ENCODE results near the gene PREX1. TPM values are rescaled to one million over a fixed set of nuclear protein-coding genes. Genes with fewer than 3 reads are reported as not detected.
A peak's percentile ranks its signal among the peaks of the same experiment; 100 is the strongest.

PREX1 gene
- total RNA-seq, 1 donor from 2014 or later = 66.0 TPM

- Histone ChIP-seq H3K36me3 (no peaks in the 10 kb centered on the region), H3K4me3 (no peak overlapping the region), H3K4me1 (peaks cover 44% of the 10 kb centered on the region), H3K27me3 (no peaks in the 10 kb centered on the region), H3K27ac (no peak overlapping the region), H3K9me3 (no peaks in the 10 kb centered on the region)
- intact Hi-C loops (cut with DNase I) = no loop called here
- no peak for TF ChIP-seq CTCF (IDR thresholded peaks at IDR 0.05)
- no peak for DNase-seq
- ATAC-seq = no peak
Observed at GRCh38 chr20:48688579-48688978, 139.2 kb downstream of the PREX1 start.

GRCh38 chr20:48687117-48687800 lies 140.5 kb downstream of the PREX1 start:
- intact Hi-C loops (cut with DNase I) = no loop called here
- Histone ChIP-seq H3K4me3 (no peak overlapping the region), H3K9me3 (no peaks in the 10 kb centered on the region), H3K36me3 (no peaks in the 10 kb centered on the region), H3K27ac (peak overlapping the region; percentile 24), H3K4me1 (peaks cover 57% of the 10 kb centered on the region), H3K27me3 (no peaks in the 10 kb centered on the region)
- no peak for TF ChIP-seq CTCF (IDR thresholded peaks at IDR 0.05)
- no peak for ATAC-seq
- no peak for DNase-seq

GRCh38 chr20:48686238-48687116 lies 141.3 kb downstream of the PREX1 start:
- intact Hi-C loops (cut with DNase I) = no loop called here

GRCh38 chr20:48685300-48685699 lies 142.5 kb downstream of the PREX1 start:
- no peaks in the 10 kb centered on the region for H3K9me3 ChIP-seq
- H3K4me1 ChIP-seq = peaks cover 55% of the 10 kb centered on the region
- no peak for DNase-seq
- no peak overlapping the region for H3K27ac ChIP-seq
- TF ChIP-seq CTCF (IDR thresholded peaks at IDR 0.05) = no peak
- intact Hi-C loops (cut with DNase I) = no loop called here
- ATAC-seq = no peak
- H3K4me3 ChIP-seq = no peak overlapping the region
- H3K27me3 ChIP-seq = no peaks in the 10 kb centered on the region
- peaks cover 6% of the 10 kb centered on the region for H3K36me3 ChIP-seq

More at GRCh38 chr20:48686238-48687116, 141.3 kb downstream of the PREX1 start:
- Histone ChIP-seq H3K4me3 (no peak overlapping the region), H3K9me3 (no peaks in the 10 kb centered on the region), H3K36me3 (no peaks in the 10 kb centered on the region), H3K27me3 (no peaks in the 10 kb centered on the region), H3K4me1 (peaks cover 59% of the 10 kb centered on the region), H3K27ac (peak overlapping the region; percentile 24)
- no peak for TF ChIP-seq CTCF (IDR thresholded peaks at IDR 0.05)
- DNase-seq (no peak), ATAC-seq (peak; percentile 1)

- Histone ChIP-seq H3K9me3 (no peaks in the 10 kb centered on the region), H3K4me3 (no peak overlapping the region), H3K4me1 (peaks cover 55% of the 10 kb centered on the region), H3K36me3 (peaks cover 6% of the 10 kb centered on the region), H3K27me3 (no peaks in the 10 kb centered on the region), H3K27ac (no peak overlapping the region)
- intact Hi-C loops (cut with DNase I) = no loop called here
- ATAC-seq (no peak), DNase-seq (no peak)
- TF ChIP-seq CTCF (IDR thresholded peaks at IDR 0.05) = no peak
Observed at GRCh38 chr20:48684501-48685041, 143.2 kb downstream of the PREX1 start.

All from upper lobe of right lung (tissue), 1 donor.